H1 (cell line): ENCODE measurements around the gene MVK. TPM values are rescaled to one million over a fixed set of nuclear protein-coding genes. Genes with fewer than 3 reads are reported as not detected.

ENCODE experiments used
- ATF2 ChIP-seq: IDR thresholded peaks from 2 replicates; pipeline ENCODE4 v1.6.1; 2012; ENCODE audit warnings: low read length, inconsistent platforms
- CREB1 ChIP-seq: IDR thresholded peaks from 2 replicates; pipeline ENCODE4 v1.6.1; 2012; ENCODE audit warnings: inconsistent platforms
- EZH2 ChIP-seq: fragments of 200-600 bp; sonication (generic); IDR thresholded peaks from 2 replicates; pipeline ENCODE4 v1.7.1; 2012; ENCODE audit warnings: low read depth, mild to moderate bottlenecking, moderate library complexity, low read length, inconsistent platforms; ENCODE audit not compliant: severe bottlenecking
- JUND ChIP-seq: IDR thresholded peaks from 2 replicates; pipeline ENCODE4 v1.6.1; 2011; ENCODE audit warnings: mild to moderate bottlenecking, improper control_type of control experiment, low read length
- NANOG ChIP-seq: IDR thresholded peaks from 2 replicates; pipeline ENCODE4 v1.6.1; 2011; ENCODE audit warnings: low read length, low read depth, mild to moderate bottlenecking, inconsistent platforms; ENCODE audit not compliant: insufficient read depth, poor library complexity, severe bottlenecking
- RNF2 ChIP-seq: fragments of 200-900, 300-1000 bp; sonication (generic); IDR thresholded peaks from 2 replicates; pipeline ENCODE4 v1.7.1; 2016; ENCODE audit warnings: borderline replicate concordance, low read depth, mild to moderate bottlenecking, antibody characterized with exemption, low read length; ENCODE audit not compliant: poor library complexity, severe bottlenecking; ENCODE audit errors: missing control alignments
- SAP30 ChIP-seq: fragments of 300-600 bp; sonication (generic); IDR thresholded peaks from 2 replicates; pipeline ENCODE4 v1.7.1; 2012; ENCODE audit warnings: low read length, moderate library complexity, mild to moderate bottlenecking, inconsistent platforms; ENCODE audit not compliant: insufficient read depth, insufficient replicate concordance
- SUZ12 ChIP-seq: fragments of 200-600 bp; sonication (generic); IDR thresholded peaks from 2 replicates; pipeline ENCODE4 v1.6.1; 2012; ENCODE audit warnings: mild to moderate bottlenecking, inconsistent platforms, low read length, moderate library complexity, mixed read lengths
- USF2 ChIP-seq: IDR thresholded peaks from 2 replicates; pipeline ENCODE4 v1.6.1; 2011; ENCODE audit warnings: low read length, improper control_type of control experiment
- YY1 ChIP-seq: IDR thresholded peaks from 2 replicates; pipeline ENCODE4 v1.6.1; 2011; ENCODE audit warnings: low read depth, mild to moderate bottlenecking, low read length
- polyA plus RNA-seq, 7 experiments: library from polyadenylated mRNA; depleted of rRNA in 3 of 7; stranded (reverse) in 5 of 7; unstranded in 2 of 7; fragments of >200 nt in 5 of 7; fragments of 200-250 nt in 2 of 7; gene quantifications; 1 replicate in 5 of 7; 2 replicates in 1 of 7; 4 replicates in 1 of 7; pipeline versions ENCODE4 v1.2.1 to v1.2.3, GENCODE V29; 2011 to 2013; ENCODE audit warnings: missing spikeins in 2 of 7, mixed read lengths in 2 of 7
- total RNA-seq: library from RNA; stranded (reverse); fragmentation: NEBNext Ultra II Directional; extraction: Animal tissue kit (Norgen Biotek cat#: 25700); gene quantifications from 2 replicates; pipeline ENCODE4 v1.2.1, GENCODE V29; 2021

MVK gene
- total and polyA plus RNA-seq, 2 of the 8 experiments (the other 6 are each of a cell fraction or from before 2014, with no cell fraction given), result 15.7 to 20.9 TPM

GRCh38 chr12:109573029-109573913, at the start of gene MVK, which contains the start of gene MMAB (continued):
- TF ChIP-seq ATF2, result peak; percentile 95
- no peak for TF ChIP-seq NANOG
- peak; percentile 71; the same call in 1 of the 2 replicates for TF ChIP-seq JUND
- TF ChIP-seq RNF2, result no peak
- 0 out of 2 replicates have a peak, but pooled peaks have one; percentile 26 for TF ChIP-seq YY1
- peak; percentile 95 for TF ChIP-seq USF2
- TF ChIP-seq SAP30, result peak; percentile 68
- TF ChIP-seq EZH2, result no peak
- peak; percentile 100 for TF ChIP-seq CREB1
- TF ChIP-seq SUZ12, result no peak
